Measurements from ENCODE around the gene EIF4ENIF1.
"Not testable (repeated sequence)": the region's sequence is repeated elsewhere in the genome, so short reads cannot be mapped to it uniquely, and the experiment has no call there.

The EIF4ENIF1 gene

GRCh38 chr22:31489632-31490495 is at the start of gene EIF4ENIF1:
TSS of gene EIF4ENIF1 (minus strand) at chr22:31489842. CDS start at chr22:31488718, 1,124 bp downstream.
- peak; percentile 12 to 95 (median 83) for DNase-seq

GRCh38 chr22:31538815-31539214 is 49.2 kb upstream of the EIF4ENIF1 start:
- DNase-seq, result peak in 1 of 58 donors; percentile 25

GRCh38 chr22:31537019-31537535 is 47.4 kb upstream of the EIF4ENIF1 start:
- DNase-seq, result no peak

- no peak for DNase-seq
Observed at GRCh38 chr22:31533374-31533773, 43.7 kb upstream of the EIF4ENIF1 start.

GRCh38 chr22:31532060-31532459 is 42.4 kb upstream of the EIF4ENIF1 start:
- no peak for DNase-seq

GRCh38 chr22:31530823-31531195 is 41.2 kb upstream of the EIF4ENIF1 start:
- no peak for DNase-seq

- DNase-seq, result no peak
Observed at GRCh38 chr22:31526270-31526669, 36.6 kb upstream of the EIF4ENIF1 start.

GRCh38 chr22:31524132-31524531 is 34.5 kb upstream of the EIF4ENIF1 start:
- not testable (repeated sequence) for DNase-seq

GRCh38 chr22:31520051-31520450 is 30.4 kb upstream of the EIF4ENIF1 start:
- no peak for DNase-seq

GRCh38 chr22:31509061-31509762 is 19.6 kb upstream of the EIF4ENIF1 start:
- no peak for DNase-seq

- DNase-seq, result no peak
Observed at GRCh38 chr22:31508536-31508935, 18.9 kb upstream of the EIF4ENIF1 start.

GRCh38 chr22:31507517-31507916 is 17.9 kb upstream of the EIF4ENIF1 start:
- not testable (repeated sequence) for DNase-seq

- no peak for DNase-seq
Observed at GRCh38 chr22:31504282-31504681, 14.6 kb upstream of the EIF4ENIF1 start.

GRCh38 chr22:31503211-31503964 is 13.7 kb upstream of the EIF4ENIF1 start:
- DNase-seq, result no peak

- DNase-seq, result no peak
Observed at GRCh38 chr22:31501738-31502137, 12.1 kb upstream of the EIF4ENIF1 start.

- no peak for DNase-seq
Observed at GRCh38 chr22:31497148-31497938, 7.7 kb upstream of the EIF4ENIF1 start.

- peak in 12 of 58 donors; percentile 10 to 44 (median 36) for DNase-seq
Observed at GRCh38 chr22:31496735-31497146, 7.1 kb upstream of the EIF4ENIF1 start.

GRCh38 chr22:31496007-31496734 is 6.5 kb upstream of the EIF4ENIF1 start, which contains the start of gene SFI1:
TSS of gene SFI1 (plus strand) at chr22:31496536. CDS start at chr22:31508285, 11,749 bp downstream.
- peak; percentile 75 to 97 (median 90) for DNase-seq

GRCh38 chr22:31495343-31495742 is 5.7 kb upstream of the EIF4ENIF1 start:
- DNase-seq, result no peak

- DNase-seq, result not testable (repeated sequence)
Observed at GRCh38 chr22:31493355-31493754, 3.7 kb upstream of the EIF4ENIF1 start.

All from anterior cingulate cortex (tissue), 58 donors.